ENCODE measurements around the gene PRRG2. TPM values are rescaled to one million over a fixed set of nuclear protein-coding genes. Genes with fewer than 3 reads are reported as not detected.

Gene PRRG2
- total and polyA plus RNA-seq, 12 donors, result 0.34 to 2.4 (median 0.72) TPM

- ATAC-seq, result peak; percentile 94 to 98 (median 98)
- intact Hi-C loops (cut with DNase I), result loop anchor here in 3 of 10 donors (5.0 to 10.0 kb wide), 3 partner anchors 87 to 97 kb away; partner anchors contain the start of genes PRMT1 (in 2 of the 3), BCL2L12 (in 1 of the 3) and IRF3 (in 1 of the 3)
Measured at GRCh38 chr19:49580264-49581006, 681 bp upstream of the PRRG2 start, which contains the start of gene NOSIP. NOSIP (minus strand) TSS chr19:49580556; CDS start chr19:49560691, 19,865 bp downstream.

GRCh38 chr19:49583239-49583638 lies 2.1 kb downstream of the PRRG2 start:
- H3K4me1 ChIP-seq, result peaks cover 5 to 27% (median 22%) of the 10 kb centered on the region in 9 donors
- DNase-seq (no peak), ATAC-seq (no peak)
- H3K36me3 ChIP-seq, result peaks cover 0 to 4% (median 0%) of the 10 kb centered on the region in 9 donors
- H3K4me3 ChIP-seq, result no peak overlapping the region
- H3K9me3 ChIP-seq, result no peaks in the 10 kb centered on the region
- TF ChIP-seq, protein P1, sequence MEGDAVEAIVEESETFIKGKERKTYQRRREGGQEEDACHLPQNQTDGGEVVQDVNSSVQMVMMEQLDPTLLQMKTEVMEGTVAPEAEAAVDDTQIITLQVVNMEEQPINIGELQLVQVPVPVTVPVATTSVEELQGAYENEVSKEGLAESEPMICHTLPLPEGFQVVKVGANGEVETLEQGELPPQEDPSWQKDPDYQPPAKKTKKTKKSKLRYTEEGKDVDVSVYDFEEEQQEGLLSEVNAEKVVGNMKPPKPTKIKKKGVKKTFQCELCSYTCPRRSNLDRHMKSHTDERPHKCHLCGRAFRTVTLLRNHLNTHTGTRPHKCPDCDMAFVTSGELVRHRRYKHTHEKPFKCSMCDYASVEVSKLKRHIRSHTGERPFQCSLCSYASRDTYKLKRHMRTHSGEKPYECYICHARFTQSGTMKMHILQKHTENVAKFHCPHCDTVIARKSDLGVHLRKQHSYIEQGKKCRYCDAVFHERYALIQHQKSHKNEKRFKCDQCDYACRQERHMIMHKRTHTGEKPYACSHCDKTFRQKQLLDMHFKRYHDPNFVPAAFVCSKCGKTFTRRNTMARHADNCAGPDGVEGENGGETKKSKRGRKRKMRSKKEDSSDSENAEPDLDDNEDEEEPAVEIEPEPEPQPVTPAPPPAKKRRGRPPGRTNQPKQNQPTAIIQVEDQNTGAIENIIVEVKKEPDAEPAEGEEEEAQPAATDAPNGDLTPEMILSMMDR (IDR thresholded peaks at IDR 0.05), result no peak
- no peaks in the 10 kb centered on the region for H3K27me3 ChIP-seq
- H3K27ac ChIP-seq, result no peak overlapping the region
- intact Hi-C loops (cut with DNase I), result loop anchor here in 3 of 10 donors (5.0 to 10.0 kb wide), 3 partner anchors 84 to 94 kb away; partner anchors contain the start of genes PRMT1 (in 2 of the 3), BCL2L12 (in 1 of the 3) and IRF3 (in 1 of the 3)
- WGBS, 2 donors, result 48 to 58% methylated on average over 2 of the region's 2 CpGs

More at GRCh38 chr19:49580264-49581006, 681 bp upstream of the PRRG2 start, which contains the start of gene NOSIP:
- Histone ChIP-seq H3K27me3 (no peaks in the 10 kb centered on the region), H3K4me3 (peak within 1 kb of the TSS; percentile 46 to 79 (median 68)), H3K36me3 (peaks cover 0 to 27% (median 10%) of the 10 kb centered on the region in 9 donors), H3K4me1 (peaks cover 5 to 31% (median 29%) of the 10 kb centered on the region in 9 donors), H3K9me3 (no peaks in the 10 kb centered on the region), H3K27ac (peak within 1 kb of the TSS; percentile 28 to 89 (median 84))
- TF ChIP-seq, protein P1 (IDR thresholded peaks at IDR 0.05), result no peak
- WGBS, 2 donors, result 3% methylated on average over 31 of the region's 31 CpGs
- DNase-seq, result peak; percentile 93 to 97

GRCh38 chr19:49585023-49585422 lies 3.9 kb downstream of the PRRG2 start:
- intact Hi-C loops (cut with DNase I), result loop anchor here in 1 of 10 donors (10.0 kb wide), 1 partner anchor 90 kb away; the partner anchor contains the start of gene PRMT1
- DNase-seq, result no peak
- WGBS, 2 donors, result 60% methylated on average over 8 of the region's 8 CpGs

GRCh38 chr19:49587227-49587626 lies 6.1 kb downstream of the PRRG2 start:
- ATAC-seq (no peak), DNase-seq (no peak)
- H3K36me3 ChIP-seq, result no peaks in the 10 kb centered on the region
- H3K9me3 ChIP-seq, result no peaks in the 10 kb centered on the region
- H3K27me3 ChIP-seq, result no peaks in the 10 kb centered on the region
- TF ChIP-seq, protein P1 (IDR thresholded peaks at IDR 0.05), result no peak
- H3K4me1 ChIP-seq, result peaks cover 0 to 17% (median 3%) of the 10 kb centered on the region in 9 donors
- H3K27ac ChIP-seq, result no peak overlapping the region
- intact Hi-C loops (cut with DNase I), result loop anchor here in 1 of 10 donors (10.0 kb wide), 1 partner anchor 88 kb away; the partner anchor contains the start of gene PRMT1
- no peak overlapping the region for H3K4me3 ChIP-seq
- WGBS, 2 donors, result 83 to 87% methylated on average over 8 of the region's 8 CpGs

More at GRCh38 chr19:49585023-49585422, 3.9 kb downstream of the PRRG2 start:
- Histone ChIP-seq H3K4me1 (peaks cover 0 to 14% (median 6%) of the 10 kb centered on the region in 9 donors), H3K27me3 (no peaks in the 10 kb centered on the region), H3K36me3 (no peaks in the 10 kb centered on the region), H3K4me3 (no peak overlapping the region), H3K9me3 (no peaks in the 10 kb centered on the region), H3K27ac (no peak overlapping the region)
- ATAC-seq, result no peak
- TF ChIP-seq, protein P1 (IDR thresholded peaks at IDR 0.05), result no peak

Measured in heart right ventricle (tissue), 16 donors.